ENCODE measurements around the gene GATAD2A. TPM values are rescaled to one million over a fixed set of nuclear protein-coding genes. Genes with fewer than 3 reads are reported as not detected.

GATAD2A gene
- polyA plus RNA-seq, 4 donors = 25.9 to 49.1 (median 33.0) TPM

GRCh38 chr19:19403373-19403901, 2.0 kb upstream of the GATAD2A start:
- Histone ChIP-seq H3K9me3 (ENCODE audit: control insufficient read depth in 2 of 2, insufficient read depth in 1 of 2, low read depth in 1 of 2, low read length in 1 of 2) (no peaks in the 10 kb centered on the region), H3K4me1 (ENCODE audit: control insufficient read depth in 3 of 3, insufficient read depth in 2 of 3, low read depth in 1 of 3, low read length in 2 of 3) (peaks cover 0 to 11% (median 3%) of the 10 kb centered on the region in 3 donors), H3K4me3 (ENCODE audit: low read depth in 1 of 3, low read length in 3 of 3) (no peak overlapping the region), H3K27me3 (ENCODE audit: control insufficient read depth in 3 of 3, insufficient read depth in 3 of 3, low read length in 3 of 3) (no peaks in the 10 kb centered on the region), H3K36me3 (ENCODE audit: control insufficient read depth in 3 of 3, insufficient read depth in 2 of 3, low read depth in 1 of 3, low read length in 3 of 3) (no peaks in the 10 kb centered on the region), H3K27ac (ENCODE audit: low read depth in 1 of 3, low read length in 2 of 3) (no peak overlapping the region)
- no peak for FAIRE-seq
- WGBS, 3 donors = 73 to 86% (median 84%) methylated on average over 5 of the region's 5 CpGs
- DNase-seq = no peak

GRCh38 chr19:19405971-19406877, 749 bp downstream of the GATAD2A start:
- H3K27ac ChIP-seq (ENCODE audit: low read depth in 1 of 3, low read length in 2 of 3) = peak overlapping the region; percentile 91 to 96 (median 93)
- DNase-seq (peak in 1 of 2 donors; percentile 47), FAIRE-seq (no peak)
- no peaks in the 10 kb centered on the region for H3K27me3 ChIP-seq (ENCODE audit: control insufficient read depth in 3 of 3, insufficient read depth in 3 of 3, low read length in 3 of 3)
- 1% methylated on average over 36 to 87 of the region's 87 CpGs for WGBS, 3 donors
- H3K36me3 ChIP-seq (ENCODE audit: control insufficient read depth in 3 of 3, insufficient read depth in 2 of 3, low read depth in 1 of 3, low read length in 3 of 3) = peaks cover 0 to 4% (median 0%) of the 10 kb centered on the region in 3 donors
- no peaks in the 10 kb centered on the region for H3K9me3 ChIP-seq (ENCODE audit: control insufficient read depth in 2 of 2, insufficient read depth in 1 of 2, low read depth in 1 of 2, low read length in 1 of 2)
- peaks cover 9 to 22% (median 14%) of the 10 kb centered on the region in 3 donors for H3K4me1 ChIP-seq (ENCODE audit: control insufficient read depth in 3 of 3, insufficient read depth in 2 of 3, low read depth in 1 of 3, low read length in 2 of 3)
- peak overlapping the region; percentile 58 to 92 (median 88) for H3K4me3 ChIP-seq (ENCODE audit: low read depth in 1 of 3, low read length in 3 of 3)

GRCh38 chr19:19406878-19407632, 1.6 kb downstream of the GATAD2A start:
- H3K36me3 ChIP-seq (ENCODE audit: control insufficient read depth in 3 of 3, insufficient read depth in 2 of 3, low read depth in 1 of 3, low read length in 3 of 3) = peaks cover 0 to 8% (median 0%) of the 10 kb centered on the region in 3 donors
- H3K27me3 ChIP-seq (ENCODE audit: control insufficient read depth in 3 of 3, insufficient read depth in 3 of 3, low read length in 3 of 3) = no peaks in the 10 kb centered on the region
- H3K27ac ChIP-seq (ENCODE audit: low read depth in 1 of 3, low read length in 2 of 3) = peak overlapping the region; percentile 91 to 96 (median 93)
- WGBS, 3 donors = 9 to 19% (median 17%) methylated on average over 12 of the region's 12 CpGs
- DNase-seq (peak; percentile 90 to 96), FAIRE-seq (no peak)
- no peaks in the 10 kb centered on the region for H3K9me3 ChIP-seq (ENCODE audit: control insufficient read depth in 2 of 2, insufficient read depth in 1 of 2, low read depth in 1 of 2, low read length in 1 of 2)
- peak overlapping the region in 2 of 3 donors; percentile 58 to 88 for H3K4me3 ChIP-seq (ENCODE audit: low read depth in 1 of 3, low read length in 3 of 3)
- H3K4me1 ChIP-seq (ENCODE audit: control insufficient read depth in 3 of 3, insufficient read depth in 2 of 3, low read depth in 1 of 3, low read length in 2 of 3) = peaks cover 9 to 22% (median 14%) of the 10 kb centered on the region in 3 donors

GRCh38 chr19:19407633-19407930, 2.1 kb downstream of the GATAD2A start:
- H3K4me3 ChIP-seq (ENCODE audit: low read depth in 1 of 3, low read length in 3 of 3) = peak overlapping the region in 2 of 3 donors; percentile 58 to 88
- 61 to 69% (median 64%) methylated on average over 4 of the region's 4 CpGs for WGBS, 3 donors
- peak overlapping the region; percentile 90 to 96 (median 93) for H3K27ac ChIP-seq (ENCODE audit: low read depth in 1 of 3, low read length in 2 of 3)

GRCh38 chr19:19409205-19409604, 3.7 kb downstream of the GATAD2A start:
- 46 to 58% (median 48%) methylated on average over 4 of the region's 4 CpGs for WGBS, 3 donors
- peaks cover 9 to 22% (median 14%) of the 10 kb centered on the region in 3 donors for H3K4me1 ChIP-seq (ENCODE audit: control insufficient read depth in 3 of 3, insufficient read depth in 2 of 3, low read depth in 1 of 3, low read length in 2 of 3)
- H3K27ac ChIP-seq (ENCODE audit: low read depth in 1 of 3, low read length in 2 of 3) = no peak overlapping the region
- H3K36me3 ChIP-seq (ENCODE audit: control insufficient read depth in 3 of 3, insufficient read depth in 2 of 3, low read depth in 1 of 3, low read length in 3 of 3) = peaks cover 0 to 8% (median 2%) of the 10 kb centered on the region in 3 donors
- no peak overlapping the region for H3K4me3 ChIP-seq (ENCODE audit: low read depth in 1 of 3, low read length in 3 of 3)
- DNase-seq = no peak
- no peaks in the 10 kb centered on the region for H3K27me3 ChIP-seq (ENCODE audit: control insufficient read depth in 3 of 3, insufficient read depth in 3 of 3, low read length in 3 of 3)
- FAIRE-seq = no peak
- H3K9me3 ChIP-seq (ENCODE audit: control insufficient read depth in 2 of 2, insufficient read depth in 1 of 2, low read depth in 1 of 2, low read length in 1 of 2) = no peaks in the 10 kb centered on the region

More at GRCh38 chr19:19407633-19407930, 2.1 kb downstream of the GATAD2A start:
- Histone ChIP-seq H3K27me3 (ENCODE audit: control insufficient read depth in 3 of 3, insufficient read depth in 3 of 3, low read length in 3 of 3) (no peaks in the 10 kb centered on the region), H3K9me3 (ENCODE audit: control insufficient read depth in 2 of 2, insufficient read depth in 1 of 2, low read depth in 1 of 2, low read length in 1 of 2) (no peaks in the 10 kb centered on the region), H3K36me3 (ENCODE audit: control insufficient read depth in 3 of 3, insufficient read depth in 2 of 3, low read depth in 1 of 3, low read length in 3 of 3) (peaks cover 0 to 8% (median under 1%) of the 10 kb centered on the region in 3 donors), H3K4me1 (ENCODE audit: control insufficient read depth in 3 of 3, insufficient read depth in 2 of 3, low read depth in 1 of 3, low read length in 2 of 3) (peaks cover 9 to 22% (median 14%) of the 10 kb centered on the region in 3 donors)
- no peak for DNase-seq
- FAIRE-seq = no peak

- no peak overlapping the region for H3K4me3 ChIP-seq (ENCODE audit: low read depth in 1 of 3, low read length in 3 of 3)
- no peaks in the 10 kb centered on the region for H3K27me3 ChIP-seq (ENCODE audit: control insufficient read depth in 3 of 3, insufficient read depth in 3 of 3, low read length in 3 of 3)
- H3K27ac ChIP-seq (ENCODE audit: low read depth in 1 of 3, low read length in 2 of 3) = no peak overlapping the region
- WGBS, 3 donors = 75 to 83% (median 76%) methylated on average over 8 of the region's 8 CpGs
- H3K36me3 ChIP-seq (ENCODE audit: control insufficient read depth in 3 of 3, insufficient read depth in 2 of 3, low read depth in 1 of 3, low read length in 3 of 3) = peaks cover 0 to 8% (median 2%) of the 10 kb centered on the region in 3 donors
- no peak for DNase-seq
- no peak for FAIRE-seq
- peaks cover 9 to 22% (median 14%) of the 10 kb centered on the region in 3 donors for H3K4me1 ChIP-seq (ENCODE audit: control insufficient read depth in 3 of 3, insufficient read depth in 2 of 3, low read depth in 1 of 3, low read length in 2 of 3)
- no peaks in the 10 kb centered on the region for H3K9me3 ChIP-seq (ENCODE audit: control insufficient read depth in 2 of 2, insufficient read depth in 1 of 2, low read depth in 1 of 2, low read length in 1 of 2)
These were observed 4.2 kb downstream of the GATAD2A start for GRCh38 chr19:19409631-19410030.

- H3K4me3 ChIP-seq (ENCODE audit: low read depth in 1 of 3, low read length in 3 of 3) = no peak overlapping the region
- H3K27me3 ChIP-seq (ENCODE audit: control insufficient read depth in 3 of 3, insufficient read depth in 3 of 3, low read length in 3 of 3) = no peaks in the 10 kb centered on the region
- DNase-seq (no peak), FAIRE-seq (no peak)
- no peaks in the 10 kb centered on the region for H3K9me3 ChIP-seq (ENCODE audit: control insufficient read depth in 2 of 2, insufficient read depth in 1 of 2, low read depth in 1 of 2, low read length in 1 of 2)
- no peak overlapping the region for H3K27ac ChIP-seq (ENCODE audit: low read depth in 1 of 3, low read length in 2 of 3)
- WGBS, 3 donors = 60 to 66% (median 61%) methylated on average over 15 of the region's 15 CpGs
- peaks cover 0 to 8% (median 2%) of the 10 kb centered on the region in 3 donors for H3K36me3 ChIP-seq (ENCODE audit: control insufficient read depth in 3 of 3, insufficient read depth in 2 of 3, low read depth in 1 of 3, low read length in 3 of 3)
- H3K4me1 ChIP-seq (ENCODE audit: control insufficient read depth in 3 of 3, insufficient read depth in 2 of 3, low read depth in 1 of 3, low read length in 2 of 3) = peaks cover 9 to 19% (median 14%) of the 10 kb centered on the region in 3 donors
These were observed 5.4 kb downstream of the GATAD2A start for GRCh38 chr19:19410553-19411550.
